ENCODE measurements around the gene KCNH5. TPM values are rescaled to one million over a fixed set of nuclear protein-coding genes. Genes with fewer than 3 reads are reported as not detected.

KCNH5 gene
- total and polyA plus RNA-seq, 2 of the 13 experiments (the other 11 are each of a cell fraction or from before 2014, with no cell fraction given) = not detected

DNA sequence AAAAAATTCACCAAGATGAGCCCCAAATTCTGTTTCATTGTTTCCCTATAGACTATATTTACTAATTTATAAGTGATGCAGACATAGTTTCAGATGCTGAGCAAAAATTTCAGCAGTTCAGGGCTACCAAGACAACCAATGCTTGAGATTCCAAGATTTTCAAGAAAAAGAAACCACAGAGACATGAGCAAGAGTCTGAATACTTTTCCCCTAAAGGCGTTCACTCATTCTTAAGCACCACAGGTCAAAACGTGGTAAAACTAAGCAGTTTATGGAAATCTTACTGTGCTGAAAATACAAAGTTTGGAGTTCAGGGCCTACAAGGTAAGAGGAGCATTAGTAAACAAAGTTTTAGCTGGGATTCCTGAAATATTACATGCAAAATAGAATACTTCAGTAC is 221.2 kb downstream of the KCNH5 start (continued):
- TF ChIP-seq, protein P1, sequence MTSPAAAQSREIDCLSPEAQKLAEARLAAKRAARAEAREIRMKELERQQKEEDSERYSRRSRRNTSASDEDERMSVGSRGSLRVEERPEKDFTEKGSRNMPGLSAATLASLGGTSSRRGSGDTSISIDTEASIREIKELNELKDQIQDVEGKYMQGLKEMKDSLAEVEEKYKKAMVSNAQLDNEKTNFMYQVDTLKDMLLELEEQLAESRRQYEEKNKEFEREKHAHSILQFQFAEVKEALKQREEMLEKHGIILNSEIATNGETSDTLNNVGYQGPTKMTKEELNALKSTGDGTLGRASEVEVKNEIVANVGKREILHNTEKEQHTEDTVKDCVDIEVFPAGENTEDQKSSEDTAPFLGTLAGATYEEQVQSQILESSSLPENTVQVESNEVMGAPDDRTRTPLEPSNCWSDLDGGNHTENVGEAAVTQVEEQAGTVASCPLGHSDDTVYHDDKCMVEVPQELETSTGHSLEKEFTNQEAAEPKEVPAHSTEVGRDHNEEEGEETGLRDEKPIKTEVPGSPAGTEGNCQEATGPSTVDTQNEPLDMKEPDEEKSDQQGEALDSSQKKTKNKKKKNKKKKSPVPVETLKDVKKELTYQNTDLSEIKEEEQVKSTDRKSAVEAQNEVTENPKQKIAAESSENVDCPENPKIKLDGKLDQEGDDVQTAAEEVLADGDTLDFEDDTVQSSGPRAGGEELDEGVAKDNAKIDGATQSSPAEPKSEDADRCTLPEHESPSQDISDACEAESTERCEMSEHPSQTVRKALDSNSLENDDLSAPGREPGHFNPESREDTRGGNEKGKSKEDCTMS (CRISPR knock-in tag; conservative IDR thresholded peaks at IDR 0.05) = no peak
- TF ChIP-seq ELF1 (CRISPR knock-in tag; IDR thresholded peaks at IDR 0.05) = no peak

DNA sequence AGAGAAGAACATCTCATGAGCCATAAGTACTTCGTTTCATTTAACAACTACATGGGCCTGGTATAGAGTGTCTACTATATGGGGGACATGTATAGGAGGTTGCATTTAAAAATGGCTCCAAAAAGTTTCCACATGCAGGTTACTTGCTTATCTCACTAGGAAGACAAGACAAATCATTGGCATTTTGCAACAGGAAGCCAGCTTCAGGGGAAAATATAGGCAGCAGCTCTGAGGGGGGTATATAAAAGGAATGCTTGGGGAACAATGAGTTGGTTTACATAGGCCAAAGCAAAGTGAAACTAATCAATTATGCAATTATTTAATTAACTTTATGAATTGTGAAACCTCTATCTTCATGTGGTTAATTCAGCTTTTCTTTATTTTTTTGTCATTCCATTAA is 225.3 kb downstream of the KCNH5 start:
- TF ChIP-seq ETV5 (CRISPR knock-in tag; IDR thresholded peaks at IDR 0.05; ENCODE audit: borderline replicate concordance) (no peak), ZNF549 (CRISPR knock-in tag; IDR thresholded peaks at IDR 0.05) (no peak)
- TF ChIP-seq, protein P2, sequence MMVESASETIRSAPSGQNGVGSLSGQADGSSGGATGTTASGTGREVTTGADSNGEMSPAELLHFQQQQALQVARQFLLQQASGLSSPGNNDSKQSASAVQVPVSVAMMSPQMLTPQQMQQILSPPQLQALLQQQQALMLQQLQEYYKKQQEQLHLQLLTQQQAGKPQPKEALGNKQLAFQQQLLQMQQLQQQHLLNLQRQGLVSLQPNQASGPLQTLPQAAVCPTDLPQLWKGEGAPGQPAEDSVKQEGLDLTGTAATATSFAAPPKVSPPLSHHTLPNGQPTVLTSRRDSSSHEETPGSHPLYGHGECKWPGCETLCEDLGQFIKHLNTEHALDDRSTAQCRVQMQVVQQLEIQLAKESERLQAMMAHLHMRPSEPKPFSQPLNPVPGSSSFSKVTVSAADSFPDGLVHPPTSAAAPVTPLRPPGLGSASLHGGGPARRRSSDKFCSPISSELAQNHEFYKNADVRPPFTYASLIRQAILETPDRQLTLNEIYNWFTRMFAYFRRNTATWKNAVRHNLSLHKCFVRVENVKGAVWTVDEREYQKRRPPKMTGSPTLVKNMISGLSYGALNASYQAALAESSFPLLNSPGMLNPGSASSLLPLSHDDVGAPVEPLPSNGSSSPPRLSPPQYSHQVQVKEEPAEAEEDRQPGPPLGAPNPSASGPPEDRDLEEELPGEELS (CRISPR knock-in tag; IDR thresholded peaks at IDR 0.05) = no peak
- DNase-seq (ENCODE audit: low spot score) (no peak), FAIRE-seq (no peak), ATAC-seq (no peak)
- CTCF ChIA-PET (ENCODE audit: low intra/inter-chr PET ratio, low total read pairs) = no interaction called here
- no peak overlapping the region for H2AFZ ChIP-seq (ENCODE audit: low read length)
- in situ Hi-C loops (cut with HindIII; ENCODE audit: extremely low pct_ligation_motif_present, low pct_unique_long_range_greater_than_20kb) (no loop called here), intact Hi-C loops (cut with micrococcal nuclease; ENCODE audit: unreplicated experiment) (no loop called here)
- H4K20me1 ChIP-seq (ENCODE audit: insufficient read depth, low read length) = no peaks in the 10 kb centered on the region
- H3K27me3 ChIP-seq (ENCODE audit: control insufficient read depth in 1 of 2, insufficient read depth in 2 of 2, low read length in 2 of 2) = no peaks in the 10 kb centered on the region; a peak in 1 of 5 replicates
- H3K4me3 ChIP-seq (replicated peaks in 1 of 3; ENCODE audit: insufficient read depth in 1 of 3, low read depth in 2 of 3, low read length in 3 of 3) = no peak overlapping the region
- H3K9me3 ChIP-seq (ENCODE audit: low read length) = peaks cover 20% of the 10 kb centered on the region; the same call in 1 of the 2 replicates
- H3K4me1 ChIP-seq (ENCODE audit: insufficient read depth, low read length) = no peaks in the 10 kb centered on the region
- BruUV-seq (replicated peaks) = no TSS peak
- POLR2A ChIA-PET = no interaction called here
- H3K36me3 ChIP-seq (replicated peaks in 1 of 2; ENCODE audit: control insufficient read depth in 1 of 2, insufficient read depth in 2 of 2, low read length in 2 of 2) = no peaks in the 10 kb centered on the region
- H3K9ac ChIP-seq (ENCODE audit: insufficient read depth, low read depth, low read length) = no peak overlapping the region
- 0% methylated on average over 1 of the region's 1 CpG for WGBS (ENCODE audit: low lambda C conversion rate)
- no peaks in the 10 kb centered on the region for H3K79me2 ChIP-seq (ENCODE audit: insufficient read depth, low read length)
- H3K4me2 ChIP-seq (ENCODE audit: low read depth, low read length) = no peak overlapping the region
- no peak overlapping the region for H3K27ac ChIP-seq (ENCODE audit: extremely low read length, insufficient read depth, low read length)
